Heart right ventricle (tissue), 16 donors: ENCODE results near the gene PRXL2A. TPM values are rescaled to one million over a fixed set of nuclear protein-coding genes. Genes with fewer than 3 reads are reported as not detected.
A peak's percentile ranks its signal among the peaks of the same experiment; 100 is the strongest.

Experiments
- ATAC-seq, 8 donors: fragments of 200-7000 bp; cut with Tn5 transposase; one replicate each; pipeline ENCODE4 v1.9.1; 2020; ENCODE audit warnings: mild to moderate bottlenecking in 8 of 8, moderate library complexity in 8 of 8, moderate number of reproducible peaks in 1 of 8
- DNase-seq, 2 donors: peaks; one replicate each; pipeline ENCODE4 v3.0.0-alpha.2; 2020
- H3K27ac ChIP-seq, 10 donors: fragments of 200-600 bp; sonication (generic) in 2 of 10; one replicate each; pipeline versions ENCODE4 v1.5.0 to v1.8.0; 2020 to 2022; ENCODE audit warnings: mild to moderate bottlenecking in 3 of 10
- H3K27me3 ChIP-seq, 7 donors: fragments of 200-600 bp; one replicate each; pipeline ENCODE4 v1.8.0; 2021 to 2022; ENCODE audit warnings: mild to moderate bottlenecking in 2 of 7
- H3K36me3 ChIP-seq, 9 donors: fragments of 200-600 bp; sonication (generic) in 1 of 9; one replicate each; pipeline versions ENCODE4 v1.5.0 to v1.8.0; 2020 to 2022; ENCODE audit warnings: mild to moderate bottlenecking in 2 of 9
- H3K4me1 ChIP-seq, 9 donors: fragments of 200-600 bp; sonication (generic) in 1 of 9; one replicate each; pipeline versions ENCODE4 v1.5.0 to v1.8.0; 2020 to 2022; ENCODE audit warnings: mild to moderate bottlenecking in 4 of 9
- H3K4me3 ChIP-seq, 10 donors: fragments of 200-600 bp; sonication (generic) in 2 of 10; one replicate each; pipeline versions ENCODE4 v1.5.0 to v1.8.0; 2020 to 2022; ENCODE audit warnings: mild to moderate bottlenecking in 7 of 10, moderate library complexity in 2 of 10
- H3K9me3 ChIP-seq, 11 donors: fragments of 200-600 bp in 10 of 11; sonication (generic) in 2 of 11; one replicate each; pipeline versions ENCODE4 v1.5.0 to v1.8.0; 2013 to 2022; ENCODE audit warnings: mild to moderate bottlenecking in 2 of 11, control low read depth in 1 of 11, moderate library complexity in 1 of 11
- WGBS, 2 donors: extraction: QIAGEN DNeasy Blood & Tissue Kit; methylation state at CpG; one replicate each; pipeline ENCODE4 v1.1.7; 2013; ENCODE audit warnings: inconsistent platforms in 1 of 2; 5-methylcytosine and 5-hydroxymethylcytosine counted together
- intact Hi-C, 10 donors: fragments of 100-400 bp; cut with DNase I; formaldehyde crosslinking; loops; one replicate each; pipeline versions ENCODE4 v1.11.1 to v1.14.2; 2022
- polyA plus RNA-seq, 2 donors: library from polyadenylated mRNA; stranded (reverse); fragments of 200-250 nt; gene quantifications; one replicate each; pipeline ENCODE4 v1.2.3, GENCODE V29; 2013
- total RNA-seq, 10 donors: library from RNA; stranded (reverse); fragmentation: NEBNext Ultra II Directional in 3 of 10; extraction: Animal tissue kit (Norgen Biotek cat#: 25700) in 3 of 10; gene quantifications; one replicate each; pipeline versions ENCODE4 v1.2.1 to v1.2.4, GENCODE V29; 2021 to 2023
- TF ChIP-seq, protein P1 (sequence below), 9 donors: fragments of 200-600 bp; sonication (generic) in 2 of 9; IDR thresholded peaks; one replicate each; pipeline versions ENCODE4 v1.5.0 to v1.8.0; 2021 to 2022; ENCODE audit warnings: antibody characterized with exemption in 9 of 9, mild to moderate bottlenecking in 5 of 9, moderate library complexity in 1 of 9
- donor health status: Arrhythmogenic right ventricular cardiomyopathy.
- donor health status: ischemic (EF 13 %, LVEDD 7.1; RV severe dilation, severe dysfunction).
- donor health status: healthy with polysubstance abuse.
- donor health status: DM: no; HTN: yes; CAD: no.
- donor health status: DM: no; HTN: no; CAD: no.
- donor health status: ischemic (EF 25% LVEDD 6.9; RV normal size, moderate dysfunction).
- donor health status: ischemic (EF 25% LVEDD 5.7; RV mildly dilated, moderate dysfunction).
- donor health status: healthy.
- donor health status: DM: yes; HTN: yes; CAD: no.
- donor health status: Ischemic cardiomyopathy.
- donor health status: ischemic (EF 35%, LVEDD 5.7; RV mildly dilated, moderate dysfunction).
- donor health status: nonischemic (EF 11% LVEDD 7.7; RV severe dilation, severe dysfunction).
- donor health status: DM: yes; HTN: yes; CAD: no.
- donor health status: PGD.
- donor health status: ischemic (EF 29% LVEDD 5.4; RV normal size, mild dysfunction).
- donor health status: nonischemic (EF 23%, LVEDD 6.1; RV moderate dilation, normal function).

PRXL2A gene
- total and polyA plus RNA-seq, 12 donors, result 46.0 to 135 (median 81.4) TPM

DNA sequence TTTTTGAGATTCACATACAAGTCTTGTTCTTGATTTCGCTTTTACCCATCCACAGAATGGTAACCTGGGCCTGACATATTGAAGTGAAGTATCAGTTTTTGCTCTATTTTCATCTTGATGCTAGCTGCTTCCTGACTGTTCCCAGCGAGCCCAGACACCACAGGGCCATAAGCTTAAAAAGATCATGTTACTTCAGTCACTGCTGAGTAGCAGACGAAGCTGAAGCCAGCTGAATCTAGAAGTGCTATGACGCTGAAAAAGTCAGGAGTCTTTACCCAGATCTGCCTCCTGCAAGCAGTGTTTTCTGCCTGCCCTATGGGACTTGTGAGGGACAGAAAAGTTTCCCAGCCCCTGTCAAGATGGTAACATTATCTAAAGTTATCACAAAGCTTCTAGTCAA is 2.7 kb upstream of the PRXL2A start:
- peak in 1 of 8 donors; percentile 21 for ATAC-seq
- Histone ChIP-seq H3K4me3 (no peak overlapping the region), H3K36me3 (no peaks in the 10 kb centered on the region), H3K27ac (peak overlapping the region in 7 of 10 donors; percentile 18 to 48 (median 41)), H3K27me3 (peaks cover 0 to 9% (median 0%) of the 10 kb centered on the region in 7 donors), H3K9me3 (no peaks in the 10 kb centered on the region), H3K4me1 (peaks cover 0 to 43% (median 25%) of the 10 kb centered on the region in 9 donors)
- 69 to 71% methylated on average over 4 of the region's 4 CpGs for WGBS, 2 donors
- no peak for DNase-seq
- intact Hi-C loops, result loop anchor here in 1 of 10 donors (5.0 kb wide), 1 partner anchor 47 kb away; the partner anchor contains the start of gene TSPAN14
- TF ChIP-seq, protein P1, sequence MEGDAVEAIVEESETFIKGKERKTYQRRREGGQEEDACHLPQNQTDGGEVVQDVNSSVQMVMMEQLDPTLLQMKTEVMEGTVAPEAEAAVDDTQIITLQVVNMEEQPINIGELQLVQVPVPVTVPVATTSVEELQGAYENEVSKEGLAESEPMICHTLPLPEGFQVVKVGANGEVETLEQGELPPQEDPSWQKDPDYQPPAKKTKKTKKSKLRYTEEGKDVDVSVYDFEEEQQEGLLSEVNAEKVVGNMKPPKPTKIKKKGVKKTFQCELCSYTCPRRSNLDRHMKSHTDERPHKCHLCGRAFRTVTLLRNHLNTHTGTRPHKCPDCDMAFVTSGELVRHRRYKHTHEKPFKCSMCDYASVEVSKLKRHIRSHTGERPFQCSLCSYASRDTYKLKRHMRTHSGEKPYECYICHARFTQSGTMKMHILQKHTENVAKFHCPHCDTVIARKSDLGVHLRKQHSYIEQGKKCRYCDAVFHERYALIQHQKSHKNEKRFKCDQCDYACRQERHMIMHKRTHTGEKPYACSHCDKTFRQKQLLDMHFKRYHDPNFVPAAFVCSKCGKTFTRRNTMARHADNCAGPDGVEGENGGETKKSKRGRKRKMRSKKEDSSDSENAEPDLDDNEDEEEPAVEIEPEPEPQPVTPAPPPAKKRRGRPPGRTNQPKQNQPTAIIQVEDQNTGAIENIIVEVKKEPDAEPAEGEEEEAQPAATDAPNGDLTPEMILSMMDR (IDR thresholded peaks at IDR 0.05), result no peak

DNA sequence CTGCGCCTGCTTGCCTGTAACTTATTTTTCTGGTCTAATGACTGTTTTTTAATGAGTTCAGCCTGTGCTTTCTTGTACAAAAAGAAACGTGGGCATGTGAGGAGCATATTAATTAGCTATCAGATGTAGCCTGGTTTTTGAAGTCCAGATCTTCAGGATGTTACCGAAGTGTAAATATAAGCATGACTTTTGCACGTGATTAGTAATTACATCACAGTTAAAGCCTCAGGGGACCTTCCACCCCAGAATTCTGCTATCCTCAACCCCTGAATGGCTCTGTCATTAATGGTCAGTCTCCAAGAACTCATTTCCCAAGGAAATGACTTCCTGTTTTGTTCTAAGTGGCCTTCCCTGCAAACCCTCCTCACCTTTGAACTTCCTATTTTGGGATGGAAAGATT is 2.1 kb upstream of the PRXL2A start:
- no peak for DNase-seq
- TF ChIP-seq, protein P1 (IDR thresholded peaks at IDR 0.05), result no peak
- Histone ChIP-seq H3K27me3 (peaks cover 0 to 9% (median 0%) of the 10 kb centered on the region in 7 donors), H3K27ac (peak overlapping the region in 6 of 10 donors; percentile 18 to 48 (median 38)), H3K4me3 (no peak overlapping the region), H3K4me1 (peaks cover 2 to 48% (median 31%) of the 10 kb centered on the region in 9 donors), H3K36me3 (no peaks in the 10 kb centered on the region), H3K9me3 (no peaks in the 10 kb centered on the region)
- WGBS, 2 donors, result 50 to 67% methylated on average over 4 of the region's 4 CpGs
- peak in 1 of 8 donors; percentile 16 for ATAC-seq
- intact Hi-C loops, result loop anchor here in 1 of 10 donors (5.0 kb wide), 1 partner anchor 46 kb away; the partner anchor contains the start of gene TSPAN14

DNA sequence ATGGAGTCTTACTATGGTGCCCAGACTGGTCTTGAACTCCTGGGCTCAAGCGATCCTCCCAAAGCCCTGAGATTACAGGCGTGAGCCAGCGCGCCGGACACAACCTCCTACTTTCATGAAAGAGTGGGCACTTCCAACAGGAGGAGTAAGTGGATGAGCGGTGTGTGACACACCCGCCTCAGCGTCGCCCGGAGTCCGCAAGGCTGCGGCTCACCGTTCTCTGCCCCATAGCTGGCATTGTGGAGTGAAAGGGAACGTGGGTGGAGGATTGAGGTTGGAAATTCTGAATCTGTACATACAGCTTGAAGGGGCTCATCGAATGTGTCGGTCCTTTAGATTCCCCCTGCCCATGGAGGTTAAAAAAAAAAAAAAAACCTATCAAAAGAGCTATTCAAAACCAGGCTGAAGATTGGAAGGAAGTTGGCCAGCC is 524 bp upstream of the PRXL2A start:
- Histone ChIP-seq H3K27ac (peak overlapping the region; percentile 59 to 93 (median 86)), H3K4me3 (peak overlapping the region; percentile 51 to 94 (median 84)), H3K9me3 (no peaks in the 10 kb centered on the region), H3K4me1 (peaks cover 5 to 65% (median 47%) of the 10 kb centered on the region in 9 donors), H3K27me3 (peaks cover 0 to 9% (median 0%) of the 10 kb centered on the region in 7 donors), H3K36me3 (no peaks in the 10 kb centered on the region)
- ATAC-seq (peak in 7 of 8 donors; percentile 33 to 56 (median 43)), DNase-seq (peak in 1 of 2 donors; percentile 34)
- TF ChIP-seq, protein P1 (IDR thresholded peaks at IDR 0.05), result no peak
- intact Hi-C loops, result loop anchor here in 1 of 10 donors (5.0 kb wide), 1 partner anchor 44 kb away; the partner anchor contains the start of gene TSPAN14
- WGBS, 2 donors, result 12 to 18% methylated on average over 16 of the region's 16 CpGs

DNA sequence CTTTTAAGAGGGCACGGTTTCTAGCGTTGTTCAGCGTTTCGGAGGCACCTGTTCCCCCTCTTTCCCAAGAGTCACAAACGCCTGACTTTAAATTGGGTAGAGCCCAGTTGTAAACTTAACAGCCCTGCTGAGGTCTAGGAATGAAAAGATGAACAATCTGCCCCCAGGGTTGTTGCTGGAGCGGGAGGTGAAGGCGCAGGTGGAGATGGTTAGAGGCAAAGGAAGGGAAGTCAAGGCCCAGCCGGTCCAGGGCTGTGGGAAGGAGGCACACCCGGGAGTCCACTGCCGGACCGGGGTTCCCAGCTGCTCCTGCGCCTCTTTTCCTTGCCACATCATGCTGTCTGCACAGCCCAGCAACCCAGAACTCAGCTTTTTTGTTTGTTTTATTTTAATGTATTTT is 770 bp downstream of the PRXL2A start:
- H3K4me1 ChIP-seq, result peaks cover 5 to 78% (median 60%) of the 10 kb centered on the region in 9 donors

More for the DNA sequence above, 770 bp downstream of the PRXL2A start:
- Histone ChIP-seq H3K27me3 (peaks cover 0 to 9% (median 0%) of the 10 kb centered on the region in 7 donors), H3K9me3 (no peaks in the 10 kb centered on the region), H3K36me3 (no peaks in the 10 kb centered on the region), H3K27ac (peak overlapping the region; percentile 59 to 93 (median 86)), H3K4me3 (peak overlapping the region; percentile 51 to 94 (median 84))
- DNase-seq (no peak), ATAC-seq (peak in 2 of 8 donors; percentile 1 to 26)
- WGBS, 2 donors, result 32 to 35% methylated on average over 12 of the region's 12 CpGs
- TF ChIP-seq, protein P1 (IDR thresholded peaks at IDR 0.05), result no peak
- intact Hi-C loops, result loop anchor here in 1 of 10 donors (5.0 kb wide), 1 partner anchor 43 kb away; the partner anchor contains the start of gene TSPAN14
